ENCODE results near the gene CREB5.
"Not testable (repeated sequence)": the region's sequence is repeated elsewhere in the genome, so short reads cannot be mapped to it uniquely, and the experiment has no call there.

The CREB5 gene

DNA sequence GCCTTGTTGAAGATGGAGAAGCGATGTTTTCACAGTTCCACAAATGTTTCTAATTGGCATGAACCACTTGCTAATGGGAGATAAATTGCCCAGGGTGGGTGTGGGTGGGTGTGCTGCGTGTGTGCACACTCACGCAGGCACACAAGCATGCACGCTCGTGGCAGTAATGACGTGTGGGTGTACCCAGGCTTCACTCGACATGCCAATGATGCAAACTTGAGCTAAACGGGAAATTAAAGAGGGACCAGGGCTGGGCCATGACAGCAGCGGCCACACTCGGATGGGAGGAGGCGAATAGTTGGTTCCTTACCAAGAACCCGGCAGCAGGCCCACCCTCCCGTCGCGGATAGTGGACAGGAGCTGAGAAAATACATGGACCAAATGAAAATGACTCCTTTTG is 386.0 kb downstream of the CREB5 start:
- in situ Hi-C loops (cut with MboI; ENCODE audit: low sequenced_read_pairs), result no loop called here

DNA sequence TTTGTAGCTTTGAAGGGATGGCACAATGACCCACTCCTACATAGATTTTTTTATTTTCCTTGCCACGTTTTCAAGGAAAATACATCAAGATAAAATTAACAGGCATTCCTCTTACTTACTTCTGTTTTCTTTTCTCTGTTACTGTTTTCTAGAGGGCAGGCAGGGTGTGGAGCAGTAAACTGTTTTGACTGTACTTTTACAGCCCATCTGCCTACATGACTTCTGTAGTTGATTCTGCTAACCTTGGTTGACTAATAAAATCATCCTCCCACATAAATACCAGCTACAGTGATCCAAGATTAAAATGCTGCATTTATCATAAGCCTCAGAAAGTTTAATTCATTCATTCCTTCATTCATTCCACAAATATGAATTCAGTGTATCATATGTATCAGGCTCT is 387.3 kb downstream of the CREB5 start:
- in situ Hi-C loops (cut with MboI; ENCODE audit: low sequenced_read_pairs), result no loop called here

DNA sequence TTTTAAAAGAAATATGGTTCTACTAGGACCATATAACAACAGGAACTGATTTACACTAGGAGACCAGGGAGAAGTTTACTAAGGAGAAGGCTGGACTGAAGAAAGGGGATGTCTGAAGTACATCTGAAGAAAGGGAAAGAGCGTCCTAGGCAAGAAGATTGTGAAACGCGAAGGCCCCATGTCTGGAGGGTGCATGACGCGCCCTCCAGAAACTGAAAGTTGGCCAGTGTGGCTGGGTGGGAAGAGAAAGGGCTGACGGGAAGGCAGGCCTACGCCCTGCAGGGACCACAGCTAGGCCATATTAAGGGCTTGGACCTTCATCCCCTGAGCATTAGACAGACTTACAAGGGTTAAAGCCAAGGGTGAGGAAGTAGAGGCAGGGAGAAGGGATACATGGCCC is 387.8 kb downstream of the CREB5 start:
- in situ Hi-C loops (cut with MboI; ENCODE audit: low sequenced_read_pairs), result no loop called here

DNA sequence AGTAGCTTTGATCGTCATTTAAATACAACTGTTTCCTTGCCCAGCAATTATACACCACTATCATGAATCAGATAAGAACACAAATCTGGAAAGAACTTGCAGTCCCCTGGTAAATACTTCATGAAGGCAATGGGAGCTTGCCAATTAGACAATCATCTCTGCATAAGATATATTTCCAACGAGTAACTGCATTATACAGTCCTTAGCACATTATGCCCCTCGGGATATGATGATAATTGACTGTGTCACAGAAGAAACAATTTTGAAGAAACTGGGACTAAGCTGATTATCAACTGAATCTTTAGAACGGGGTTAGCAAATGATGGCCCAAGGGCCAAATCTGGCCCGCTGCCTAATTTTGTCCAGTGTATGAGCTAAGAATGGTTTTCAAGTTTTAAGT is 390.1 kb downstream of the CREB5 start:
- in situ Hi-C loops (cut with MboI; ENCODE audit: low sequenced_read_pairs), result no loop called here

DNA sequence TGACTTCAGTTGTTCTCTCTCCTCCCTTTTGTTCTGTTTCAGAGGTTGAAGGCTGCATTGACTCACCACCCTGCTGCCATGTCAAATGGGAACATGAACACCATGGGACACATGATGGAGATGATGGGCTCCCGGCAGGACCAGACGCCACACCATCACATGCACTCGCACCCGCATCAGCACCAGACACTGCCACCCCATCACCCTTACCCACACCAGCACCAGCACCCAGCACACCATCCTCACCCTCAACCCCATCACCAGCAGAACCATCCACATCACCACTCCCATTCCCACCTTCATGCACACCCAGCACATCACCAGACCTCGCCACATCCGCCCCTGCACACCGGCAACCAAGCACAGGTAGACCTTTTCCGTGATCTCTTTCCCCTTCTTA is 391.8 kb downstream of the CREB5 start:
- in situ Hi-C loops (cut with MboI; ENCODE audit: low sequenced_read_pairs), result no loop called here

DNA sequence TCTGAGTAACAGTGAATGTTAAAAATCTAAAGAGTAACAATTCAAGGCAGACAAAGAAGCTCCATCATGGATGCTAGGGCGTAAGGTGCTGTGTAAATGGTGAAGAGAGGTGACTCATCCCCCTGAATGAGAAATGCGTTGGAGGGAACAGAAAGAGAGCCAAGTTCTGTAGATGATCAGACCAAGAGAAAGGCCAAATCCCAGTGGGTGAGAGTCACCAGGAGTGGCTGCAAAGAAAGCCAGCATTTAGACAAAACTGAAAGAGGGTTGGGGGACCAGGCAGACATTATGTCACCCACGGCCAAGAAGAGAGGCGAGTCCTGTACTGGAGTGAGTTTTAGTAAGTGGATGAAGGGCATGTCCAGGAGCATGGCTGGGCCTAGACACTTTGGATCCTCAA is 392.7 kb downstream of the CREB5 start:
- in situ Hi-C loops (cut with MboI; ENCODE audit: low sequenced_read_pairs), result no loop called here

DNA sequence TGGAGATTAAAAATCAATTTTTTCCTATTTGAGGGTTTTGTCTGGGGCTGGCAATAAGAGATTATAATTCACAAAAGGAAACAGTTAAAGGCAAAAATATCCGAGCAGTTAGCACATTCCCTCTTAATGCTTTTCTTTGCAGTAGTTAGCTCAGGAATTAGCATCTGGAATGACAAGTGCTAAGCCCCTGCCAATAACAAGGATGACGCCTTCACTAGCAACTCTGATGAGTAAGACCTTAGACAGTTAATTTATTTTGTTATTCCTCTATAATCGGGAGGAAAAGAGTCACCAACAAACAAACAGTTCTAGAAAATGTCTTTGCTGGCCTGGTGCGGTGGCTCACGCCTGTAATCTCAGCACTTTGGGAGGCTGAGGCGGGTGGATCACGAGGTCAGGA is 394.5 kb downstream of the CREB5 start:
- in situ Hi-C loops (cut with MboI; ENCODE audit: low sequenced_read_pairs), result no loop called here

DNA sequence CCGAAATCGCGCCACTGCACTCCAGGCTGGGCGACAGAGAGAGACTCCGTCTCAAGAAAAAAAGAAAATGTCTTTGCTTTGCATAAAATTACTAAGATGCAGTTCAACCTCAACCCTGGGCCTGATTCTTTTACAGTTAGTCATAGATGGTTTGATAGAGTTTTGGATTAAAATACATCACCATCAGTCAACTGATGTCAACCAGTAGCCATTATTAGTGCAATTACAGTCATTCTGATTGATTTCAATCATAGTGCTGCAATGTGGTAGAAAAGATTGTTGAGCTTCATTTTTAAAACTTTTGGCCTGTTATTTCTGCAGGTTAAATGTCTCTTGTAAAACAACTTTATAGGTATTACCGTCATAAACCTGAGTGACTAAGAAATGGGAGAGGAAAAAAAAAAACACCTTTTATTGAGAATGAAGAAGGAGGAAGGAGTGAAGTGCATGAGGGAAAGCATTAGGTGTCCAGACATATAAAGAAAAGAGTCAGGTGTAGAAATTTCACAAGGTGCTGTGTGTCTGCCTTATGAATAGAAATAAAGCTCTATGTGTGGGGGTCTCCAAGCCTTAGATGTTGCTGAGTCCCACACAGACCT is 395.2 kb downstream of the CREB5 start:
- in situ Hi-C loops (cut with MboI; ENCODE audit: low sequenced_read_pairs), result no loop called here

DNA sequence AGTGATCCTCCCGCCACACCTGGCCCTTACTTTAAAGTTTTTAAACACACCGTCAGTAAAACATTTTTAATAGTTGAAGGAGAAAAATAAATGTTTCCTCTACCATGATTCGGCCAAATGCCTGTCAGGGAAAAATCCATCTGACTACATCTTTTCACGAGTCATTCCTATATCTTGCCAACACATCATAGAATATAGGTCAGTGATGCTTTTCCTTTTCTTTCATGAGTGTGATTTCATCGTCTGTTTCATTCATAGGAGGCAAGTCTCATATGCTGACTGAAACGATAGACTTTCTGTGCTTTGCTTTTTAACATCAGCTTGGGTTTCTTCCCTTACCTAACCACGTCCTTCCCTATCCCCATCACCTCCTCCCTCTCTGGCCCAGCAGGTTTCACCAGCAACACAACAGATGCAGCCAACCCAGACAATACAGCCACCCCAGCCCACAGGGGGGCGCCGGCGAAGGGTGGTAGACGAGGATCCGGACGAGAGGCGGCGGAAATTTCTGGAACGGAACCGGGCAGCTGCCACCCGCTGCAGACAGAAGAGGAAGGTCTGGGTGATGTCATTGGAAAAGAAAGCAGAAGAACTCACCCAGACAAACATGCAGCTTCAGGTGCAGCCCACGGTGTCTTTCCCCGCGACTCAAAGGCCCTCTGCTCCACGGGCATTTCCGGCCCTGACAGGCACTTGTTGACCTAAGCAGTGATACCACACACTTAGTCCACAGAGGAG is 396.6 kb downstream of the CREB5 start:
- in situ Hi-C loops (cut with MboI; ENCODE audit: low sequenced_read_pairs), result no loop called here

DNA sequence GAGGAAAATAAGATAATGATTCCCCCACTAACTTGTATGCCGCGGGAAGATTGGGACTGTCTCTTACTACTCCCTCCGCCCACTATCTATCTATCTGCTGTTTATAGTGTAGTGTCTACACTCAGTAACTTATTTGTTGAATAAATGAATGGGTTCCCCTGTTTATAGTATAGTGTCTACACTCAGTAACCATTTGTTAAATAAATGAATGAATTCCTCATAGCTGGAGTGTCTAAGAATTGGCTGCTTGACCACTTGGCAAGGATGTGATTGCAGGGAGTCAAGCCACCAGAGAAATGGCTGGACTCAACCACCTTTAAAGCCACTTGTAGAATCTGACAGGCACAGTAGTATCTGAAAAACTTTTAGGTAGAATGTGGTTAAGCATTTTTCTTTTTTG is 398.7 kb downstream of the CREB5 start:
- in situ Hi-C loops (cut with MboI; ENCODE audit: low sequenced_read_pairs), result no loop called here

DNA sequence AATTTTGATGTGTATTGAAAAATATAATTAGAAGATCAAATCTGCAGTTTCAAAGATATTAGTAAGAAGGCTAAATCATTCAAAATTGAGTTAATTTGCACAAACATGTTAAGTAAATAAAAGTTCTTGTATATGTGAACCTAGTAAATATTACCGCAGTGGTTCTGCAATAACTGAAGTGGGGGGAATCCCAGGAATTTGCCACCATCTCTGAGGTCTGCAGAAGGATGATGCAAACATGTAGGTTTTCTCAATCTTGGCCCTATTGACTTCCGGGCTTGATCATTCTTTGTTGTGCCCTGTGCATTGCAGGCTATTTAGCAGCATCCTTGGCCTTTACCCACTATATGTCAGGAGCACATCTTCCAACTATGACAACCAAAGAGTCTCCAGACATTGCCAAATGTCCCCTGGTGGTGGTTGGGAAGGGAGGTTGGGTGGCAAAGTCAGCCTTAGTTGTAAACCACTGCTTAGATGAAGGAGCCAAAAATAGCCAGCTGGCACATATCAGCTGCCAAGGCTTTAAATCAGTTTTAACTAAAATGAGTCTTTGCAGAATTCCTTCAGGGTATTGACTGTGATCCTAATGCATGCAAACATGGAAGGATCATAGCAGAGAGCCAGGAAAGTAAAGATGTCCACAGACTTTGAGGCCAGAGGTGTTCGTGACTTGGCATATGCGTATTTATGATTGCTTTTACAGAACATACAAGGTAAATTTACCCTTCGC is 399.5 kb downstream of the CREB5 start:
- in situ Hi-C loops (cut with MboI; ENCODE audit: low sequenced_read_pairs), result no loop called here

DNA sequence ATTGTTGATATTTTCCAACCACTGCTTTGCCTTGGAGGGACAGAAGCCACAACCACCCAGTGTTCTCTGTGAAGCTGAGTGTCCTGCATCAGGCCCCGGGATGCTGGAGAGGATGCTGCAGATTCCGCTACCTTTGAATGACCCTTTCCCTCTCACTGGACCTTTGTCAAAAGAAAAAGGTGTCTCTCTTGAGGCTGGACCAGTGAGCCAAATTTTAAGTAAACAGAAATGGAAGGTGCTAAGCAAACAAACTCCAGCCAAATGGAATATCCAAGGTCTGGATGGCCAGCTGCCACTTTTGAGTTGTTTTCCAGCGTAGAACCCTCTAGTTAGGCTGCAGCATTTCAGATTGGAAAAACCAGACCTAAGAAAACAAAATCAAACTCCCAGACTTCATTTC is 400.3 kb downstream of the CREB5 start:
- in situ Hi-C loops (cut with MboI; ENCODE audit: low sequenced_read_pairs), result no loop called here

DNA sequence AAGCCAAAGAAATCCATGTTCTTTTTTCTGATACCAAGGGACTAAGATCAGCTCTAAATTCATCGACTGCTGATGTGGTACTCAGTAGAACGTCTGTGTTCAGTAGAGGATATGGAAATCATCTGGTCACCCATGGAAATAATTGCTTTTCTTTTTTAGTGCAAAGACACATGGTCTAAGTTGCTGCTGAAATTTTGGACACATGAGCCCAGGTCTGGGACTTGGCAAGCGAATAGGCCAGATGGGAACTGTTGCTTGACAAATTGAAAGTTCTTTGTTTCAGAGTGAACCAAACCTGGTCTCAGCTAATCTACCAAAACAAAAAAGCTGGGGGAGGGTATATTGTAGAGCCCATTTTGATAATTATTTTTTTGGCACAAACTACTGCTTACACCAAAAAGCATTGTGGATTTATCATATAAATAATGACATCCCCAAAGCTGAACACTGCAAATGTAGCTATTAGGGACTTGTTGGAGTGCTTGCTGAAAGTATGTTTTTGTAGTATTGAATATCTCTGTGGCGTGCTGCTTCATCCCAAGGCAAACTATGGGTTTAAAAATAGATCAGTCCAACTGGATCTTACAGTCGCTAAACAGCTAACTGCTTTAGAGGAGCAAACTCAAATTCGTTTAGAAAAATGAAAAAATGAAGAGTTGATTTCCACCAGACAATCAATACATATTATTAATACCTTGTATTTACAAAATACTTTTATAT is 401.1 kb downstream of the CREB5 start:
- in situ Hi-C loops (cut with MboI; ENCODE audit: low sequenced_read_pairs), result no loop called here

DNA sequence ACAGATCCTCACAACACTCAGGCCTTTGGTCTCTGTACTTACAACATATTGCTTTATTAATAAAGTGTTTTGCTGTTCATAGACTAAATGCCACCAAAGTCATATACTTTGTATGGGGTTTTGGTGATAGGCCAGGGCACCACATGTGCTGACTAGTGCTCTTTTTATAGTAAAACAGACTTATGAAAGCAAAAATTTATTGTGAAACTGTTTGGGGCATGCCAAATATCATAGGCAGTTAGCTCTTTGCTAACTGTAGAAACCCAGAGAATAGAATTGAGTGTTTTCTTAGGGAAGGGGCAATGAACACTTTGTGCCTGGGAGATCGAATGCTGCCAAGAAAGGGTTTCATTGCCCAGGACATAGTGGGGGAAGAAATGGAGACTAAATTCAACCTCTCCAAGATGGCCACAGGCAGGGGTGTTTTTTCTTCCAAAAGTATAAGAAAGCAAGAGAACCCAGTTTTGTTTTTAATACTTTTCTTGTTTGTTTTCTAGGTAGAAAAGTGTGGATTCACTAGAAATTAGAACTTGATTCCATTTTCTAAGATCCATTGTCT is 403.1 kb downstream of the CREB5 start:
- in situ Hi-C loops (cut with MboI; ENCODE audit: low sequenced_read_pairs), result no loop called here

DNA sequence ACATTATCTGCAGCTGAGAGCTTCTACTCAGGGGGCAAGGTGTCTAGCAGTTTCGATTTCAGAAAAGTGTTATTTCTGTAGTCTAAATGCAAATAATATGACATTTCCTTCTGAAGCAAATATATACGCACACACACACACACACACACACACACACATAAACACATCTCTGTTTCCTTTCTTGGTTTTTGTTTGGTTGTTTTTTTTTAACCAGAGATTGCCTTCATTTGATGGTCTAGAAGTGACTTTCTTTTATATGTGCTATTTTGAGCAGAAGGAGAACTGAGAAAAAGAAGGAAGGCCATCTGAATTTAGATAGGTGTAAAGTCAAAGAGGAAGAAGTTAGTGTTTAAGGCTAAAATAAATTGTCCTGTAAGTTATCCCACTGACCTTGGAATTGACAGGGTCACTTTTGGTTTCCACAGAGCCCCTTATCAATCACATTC is 403.6 kb downstream of the CREB5 start:
- in situ Hi-C loops (cut with MboI; ENCODE audit: low sequenced_read_pairs), result no loop called here

DNA sequence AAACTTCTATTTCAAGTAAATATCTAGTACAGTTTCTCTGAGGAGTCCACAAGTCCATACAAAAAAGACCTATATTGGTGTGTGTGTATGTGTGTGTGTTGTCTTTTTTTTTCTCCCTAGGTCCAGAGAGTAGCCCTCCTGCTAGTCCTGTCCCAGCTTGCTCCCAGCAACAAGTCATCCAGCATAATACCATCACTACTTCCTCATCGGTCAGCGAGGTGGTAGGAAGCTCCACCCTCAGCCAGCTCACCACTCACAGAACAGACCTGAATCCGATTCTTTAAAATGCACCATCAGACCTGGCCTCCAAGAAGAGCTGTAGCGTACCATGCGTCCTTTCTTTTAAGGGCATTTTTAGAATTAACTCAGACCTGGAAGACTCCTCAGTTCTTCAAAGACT is 406.7 kb downstream of the CREB5 start:
- in situ Hi-C loops (cut with MboI; ENCODE audit: low sequenced_read_pairs), result no loop called here

DNA sequence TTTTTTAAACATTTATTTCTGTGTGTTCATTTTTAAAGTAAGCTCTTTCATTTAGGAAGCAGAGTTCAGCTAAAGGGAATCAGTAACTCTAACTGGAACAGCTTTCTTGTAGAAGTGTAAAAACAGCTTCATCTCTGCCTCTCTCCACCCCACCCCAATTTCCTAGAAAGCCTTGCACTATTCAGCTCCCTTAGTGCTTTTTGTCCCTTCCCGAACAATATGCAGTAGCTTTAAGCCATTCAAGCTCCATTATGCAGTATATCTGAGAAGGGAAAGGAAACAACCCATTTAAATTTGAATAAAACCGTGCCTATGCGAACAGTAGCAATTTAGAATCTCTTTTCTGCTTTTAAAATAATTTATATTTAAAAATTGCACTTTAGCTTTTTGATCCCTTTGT is 411.3 kb downstream of the CREB5 start:
- in situ Hi-C loops (cut with MboI; ENCODE audit: low sequenced_read_pairs), result no loop called here

DNA sequence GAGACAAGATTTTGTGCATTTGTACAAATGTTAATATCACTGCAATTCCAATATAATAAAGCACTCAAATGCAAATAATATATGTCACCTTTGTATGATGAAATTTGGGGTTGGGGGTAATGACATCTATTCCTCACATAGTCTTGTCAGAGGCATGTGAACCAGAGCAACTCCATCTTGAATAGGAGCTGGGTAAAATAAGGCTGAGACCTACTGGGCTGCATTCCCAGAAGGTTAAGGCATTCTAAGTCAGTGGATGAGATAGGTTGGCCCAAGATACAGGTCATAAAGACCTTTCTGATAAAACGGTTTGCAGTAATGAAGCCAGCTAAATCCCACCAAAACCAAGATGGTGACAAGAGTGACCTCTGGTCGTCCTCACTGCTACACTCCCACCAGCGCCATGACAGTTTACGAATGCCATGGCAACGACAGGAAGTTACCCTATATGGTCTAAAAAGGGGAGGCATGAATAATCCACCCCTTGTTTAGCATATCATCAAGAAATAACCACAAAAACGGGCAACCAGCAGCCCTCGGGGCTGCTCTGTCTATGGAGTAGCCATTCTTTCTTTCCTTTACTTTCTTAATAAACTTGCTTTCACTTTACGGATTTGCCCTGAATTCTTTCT is 413.6 kb downstream of the CREB5 start:
- in situ Hi-C loops (cut with MboI; ENCODE audit: low sequenced_read_pairs), result not testable (repeated sequence)

DNA sequence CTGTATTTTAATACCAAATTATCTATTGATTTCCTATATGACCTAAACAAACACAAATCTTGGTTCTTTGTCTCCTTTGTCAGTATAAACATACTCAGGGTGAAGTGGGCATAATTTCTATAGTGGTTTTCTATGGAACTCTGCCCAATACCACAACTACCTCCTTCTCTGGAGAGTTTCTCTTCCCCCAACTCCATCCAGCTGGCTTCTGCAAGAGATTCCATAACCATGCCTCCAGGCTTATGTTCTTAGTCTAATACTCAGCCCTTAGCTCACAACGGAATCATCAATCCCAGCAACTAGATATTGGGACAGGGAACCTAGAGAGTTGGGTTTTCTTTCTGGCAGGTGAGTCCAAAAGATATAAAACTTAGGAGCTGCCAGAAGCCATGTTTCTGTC is 418.5 kb downstream of the CREB5 start:
- in situ Hi-C loops (cut with MboI; ENCODE audit: low sequenced_read_pairs), result no loop called here

DNA sequence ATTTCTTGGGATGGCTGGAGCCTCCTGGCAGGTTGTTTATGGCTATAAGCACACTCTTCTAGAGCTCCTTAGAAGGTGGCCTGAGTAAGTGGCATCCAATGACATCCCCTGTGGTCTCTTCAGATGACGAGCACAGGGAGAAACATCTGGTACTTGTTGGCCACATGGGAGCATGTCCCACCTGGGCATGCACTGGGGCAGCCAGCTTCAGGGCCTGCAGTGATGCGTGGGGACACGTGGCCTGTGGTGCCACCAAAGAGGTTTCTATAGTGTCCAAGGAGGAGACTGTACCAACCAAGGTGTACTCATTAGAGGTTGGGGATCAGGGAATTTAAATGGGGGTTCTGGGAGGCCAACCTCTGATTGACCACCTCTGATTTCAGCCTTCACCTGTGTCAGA is 420.4 kb downstream of the CREB5 start:
- in situ Hi-C loops (cut with MboI; ENCODE audit: low sequenced_read_pairs), result no loop called here

DNA sequence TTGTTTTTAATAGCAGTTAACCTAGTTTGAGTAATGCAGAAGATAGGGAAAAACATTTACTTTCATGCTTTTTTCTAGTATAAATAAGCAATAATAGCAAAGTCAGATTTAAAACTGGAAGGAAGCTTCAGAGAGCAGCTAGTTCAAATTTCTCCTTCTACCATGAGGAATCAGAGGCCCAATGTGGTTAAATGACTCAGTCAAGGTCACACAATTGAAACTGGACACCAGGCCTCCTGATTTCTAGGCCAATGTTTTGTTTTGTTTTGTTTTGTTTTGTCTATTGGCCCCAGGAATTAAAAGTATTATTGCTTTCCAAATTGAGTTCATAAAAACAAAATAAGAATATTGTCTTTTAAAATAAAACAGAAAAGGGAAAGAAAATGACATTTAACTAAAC is 423.5 kb downstream of the CREB5 start:
- in situ Hi-C loops (cut with MboI; ENCODE audit: low sequenced_read_pairs), result no loop called here

All from HL-60/S4 treated with phorbol 12-myristate 13-acetate at 8.2 ng/mL for 4 days and 3 days (cell line).